A673 (cell line): ENCODE measurements around the gene ZBTB38.

Experiments
- EZH2 ChIP-seq: fragments of 200-600 bp; sonication (generic); IDR thresholded peaks from 2 replicates; pipeline ENCODE4 v1.6.1; 2017; ENCODE audit warnings: borderline replicate concordance, low read depth, mild to moderate bottlenecking, mixed read lengths, antibody characterized with exemption, low read length; ENCODE audit not compliant: poor library complexity, severe bottlenecking
- TF ChIP-seq, protein P1 (sequence below): fragments of 300-800, 200-600 bp; sonication (generic); conservative IDR thresholded peaks from 2 replicates; pipeline ENCODE4 v1.5.1; 2017; ENCODE audit warnings: low read depth, mild to moderate bottlenecking, antibody characterized with exemption, low read length, moderate library complexity, mixed read lengths

DNA sequence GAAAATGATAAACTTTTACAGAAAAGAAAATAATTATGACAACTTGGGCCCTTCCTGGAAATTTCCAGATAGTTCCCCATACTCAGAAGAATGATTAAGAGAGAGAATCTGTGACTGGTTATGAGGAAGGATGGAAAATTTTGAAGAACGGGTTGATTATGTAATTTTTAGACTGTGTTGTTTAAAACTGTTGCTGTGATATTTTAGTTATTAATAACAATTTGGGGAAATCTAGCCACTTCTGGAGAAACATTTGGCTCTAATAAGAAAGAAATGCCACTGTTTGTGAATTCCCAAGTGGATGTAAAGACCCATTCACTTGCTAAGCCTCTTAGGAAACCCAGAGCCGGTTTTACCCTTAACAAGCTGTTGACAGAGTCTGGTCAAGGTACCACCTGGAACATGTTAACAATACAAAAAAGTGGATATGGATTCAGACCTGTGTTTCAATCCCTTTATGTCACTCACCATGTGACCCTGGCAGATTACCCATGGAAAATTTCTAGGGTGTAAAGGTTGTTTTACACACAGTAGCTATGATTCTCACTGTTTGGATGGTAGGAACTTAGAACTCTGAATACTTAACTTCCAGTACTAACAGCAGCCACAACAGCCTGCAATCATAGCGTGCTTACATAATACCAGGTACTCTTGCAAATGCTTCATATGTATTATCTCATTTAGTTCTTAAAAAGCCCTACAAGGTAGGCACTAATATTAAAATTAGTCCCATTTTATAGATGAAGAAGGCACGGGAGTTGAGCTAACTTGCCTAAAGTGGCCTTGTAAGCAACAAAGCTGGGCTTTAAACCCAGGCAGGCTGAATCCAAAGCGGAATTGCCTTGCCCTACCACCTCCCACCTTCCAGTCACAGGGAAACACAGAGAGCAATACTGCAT is 32.0 kb downstream of the ZBTB38 start:
- TF ChIP-seq, protein P1, sequence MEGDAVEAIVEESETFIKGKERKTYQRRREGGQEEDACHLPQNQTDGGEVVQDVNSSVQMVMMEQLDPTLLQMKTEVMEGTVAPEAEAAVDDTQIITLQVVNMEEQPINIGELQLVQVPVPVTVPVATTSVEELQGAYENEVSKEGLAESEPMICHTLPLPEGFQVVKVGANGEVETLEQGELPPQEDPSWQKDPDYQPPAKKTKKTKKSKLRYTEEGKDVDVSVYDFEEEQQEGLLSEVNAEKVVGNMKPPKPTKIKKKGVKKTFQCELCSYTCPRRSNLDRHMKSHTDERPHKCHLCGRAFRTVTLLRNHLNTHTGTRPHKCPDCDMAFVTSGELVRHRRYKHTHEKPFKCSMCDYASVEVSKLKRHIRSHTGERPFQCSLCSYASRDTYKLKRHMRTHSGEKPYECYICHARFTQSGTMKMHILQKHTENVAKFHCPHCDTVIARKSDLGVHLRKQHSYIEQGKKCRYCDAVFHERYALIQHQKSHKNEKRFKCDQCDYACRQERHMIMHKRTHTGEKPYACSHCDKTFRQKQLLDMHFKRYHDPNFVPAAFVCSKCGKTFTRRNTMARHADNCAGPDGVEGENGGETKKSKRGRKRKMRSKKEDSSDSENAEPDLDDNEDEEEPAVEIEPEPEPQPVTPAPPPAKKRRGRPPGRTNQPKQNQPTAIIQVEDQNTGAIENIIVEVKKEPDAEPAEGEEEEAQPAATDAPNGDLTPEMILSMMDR: no peak
- no peak for TF ChIP-seq EZH2
